Mesothelial cell of epicardium (in vitro differentiated cells): ENCODE data around the gene KRT38. TPM values are rescaled to one million over a fixed set of nuclear protein-coding genes. Genes with fewer than 3 reads are reported as not detected.

Experiments
- DNase-seq, 2 experiments: peaks; one replicate each; pipeline ENCODE4 v3.0.0; 2021; ENCODE audit warnings: low spot score in 2 of 2; ENCODE audit not compliant: unreplicated experiment in 2 of 2
- H3K27ac Mint-ChIP-seq: 2 replicates; pipeline ENCODE4 v1.8.0; 2021; ENCODE audit warnings: mixed read lengths
- H3K27me3 Mint-ChIP-seq: 2 replicates; pipeline ENCODE4 v1.8.0; 2021; ENCODE audit warnings: low read depth, mixed read lengths
- H3K36me3 Mint-ChIP-seq: 2 replicates; pipeline ENCODE4 v1.8.0; 2021; ENCODE audit warnings: mixed read lengths
- H3K4me1 Mint-ChIP-seq: 2 replicates; pipeline ENCODE4 v1.8.0; 2021; ENCODE audit warnings: mixed read lengths
- H3K4me3 Mint-ChIP-seq: 2 replicates; pipeline ENCODE4 v1.8.0; 2021; ENCODE audit warnings: mild to moderate bottlenecking, moderate library complexity, mixed read lengths
- H3K9me3 Mint-ChIP-seq: 2 replicates; pipeline ENCODE4 v1.8.0; 2021; ENCODE audit warnings: mixed read lengths
- CTCF ChIP-seq: fragments of 200-600 bp; sonication (generic); IDR thresholded peaks from one replicate; pipeline ENCODE4 v1.5.0; 2021; ENCODE audit warnings: antibody characterized with exemption; ENCODE audit not compliant: unreplicated experiment
- total RNA-seq: library from RNA; stranded (reverse); gene quantifications from 3 replicates; pipeline ENCODE4 v1.2.1, GENCODE V29; 2021

The KRT38 gene
- total RNA-seq, 1 donor from 2014 or later, result not detected

GRCh38 chr17:41449008-41449407, 8.2 kb upstream of the KRT38 start:
- TF ChIP-seq CTCF, result no peak
- Mint-ChIP-seq H3K9me3 (peaks cover 14% of the 10 kb centered on the region), H3K4me3 (no peak overlapping the region), H3K27me3 (no peaks in the 10 kb centered on the region), H3K36me3 (peaks cover 6% of the 10 kb centered on the region), H3K27ac (no peak overlapping the region), H3K4me1 (peaks cover 5% of the 10 kb centered on the region)
- no peak for DNase-seq

GRCh38 chr17:41448506-41448905, 7.7 kb upstream of the KRT38 start:
- peaks cover 6% of the 10 kb centered on the region for H3K36me3 Mint-ChIP-seq
- no peak overlapping the region for H3K4me3 Mint-ChIP-seq
- H3K27ac Mint-ChIP-seq, result no peak overlapping the region
- no peaks in the 10 kb centered on the region for H3K27me3 Mint-ChIP-seq
- H3K9me3 Mint-ChIP-seq, result peaks cover 14% of the 10 kb centered on the region
- TF ChIP-seq CTCF, result no peak
- DNase-seq, result no peak
- H3K4me1 Mint-ChIP-seq, result peaks cover 5% of the 10 kb centered on the region

GRCh38 chr17:41446806-41447205, 6.0 kb upstream of the KRT38 start:
- Mint-ChIP-seq H3K27me3 (no peaks in the 10 kb centered on the region), H3K4me3 (no peak overlapping the region), H3K9me3 (peaks cover 14% of the 10 kb centered on the region), H3K27ac (peak overlapping the region; percentile 15), H3K4me1 (peaks cover 5% of the 10 kb centered on the region), H3K36me3 (peaks cover 3% of the 10 kb centered on the region)
- no peak for TF ChIP-seq CTCF
- DNase-seq, result no peak

GRCh38 chr17:41444640-41445039, 3.9 kb upstream of the KRT38 start:
- no peaks in the 10 kb centered on the region for H3K9me3 Mint-ChIP-seq
- H3K4me1 Mint-ChIP-seq, result peaks cover 5% of the 10 kb centered on the region

GRCh38 chr17:41444186-41444585, 3.4 kb upstream of the KRT38 start:
- H3K4me3 Mint-ChIP-seq, result no peak overlapping the region

More at GRCh38 chr17:41444640-41445039, 3.9 kb upstream of the KRT38 start:
- H3K4me3 Mint-ChIP-seq, result no peak overlapping the region
- H3K27me3 Mint-ChIP-seq, result no peaks in the 10 kb centered on the region
- TF ChIP-seq CTCF, result no peak
- H3K36me3 Mint-ChIP-seq, result no peaks in the 10 kb centered on the region
- no peak for DNase-seq
- no peak overlapping the region for H3K27ac Mint-ChIP-seq

More at GRCh38 chr17:41444186-41444585, 3.4 kb upstream of the KRT38 start:
- Mint-ChIP-seq H3K36me3 (no peaks in the 10 kb centered on the region), H3K27ac (peak overlapping the region; percentile 73), H3K9me3 (no peaks in the 10 kb centered on the region), H3K4me1 (peaks cover 5% of the 10 kb centered on the region), H3K27me3 (no peaks in the 10 kb centered on the region)
- TF ChIP-seq CTCF, result no peak
- DNase-seq, result no peak
